Testis (tissue), 3 donors: Measurements from ENCODE around the gene C4A. TPM values are rescaled to one million over a fixed set of nuclear protein-coding genes. Genes with fewer than 3 reads are reported as not detected.

ENCODE experiments used
- DNase-seq: peaks from one replicate; pipeline ENCODE4 v3.0.0-alpha.2; 2019
- H3K27ac ChIP-seq, 2 donors: fragments of 200-600 bp; sonication (generic); one replicate each; pipeline ENCODE4 v1.5.1; 2019
- H3K27me3 ChIP-seq: fragments of 200-600 bp; sonication (generic); one replicate; pipeline ENCODE4 v1.5.1; 2019
- H3K36me3 ChIP-seq: fragments of 200-600 bp; sonication (generic); one replicate; pipeline ENCODE4 v1.5.1; 2017; ENCODE audit warnings: low read depth; ENCODE audit errors: missing control alignments
- H3K4me1 ChIP-seq: fragments of 200-600 bp; sonication (generic); one replicate; pipeline ENCODE4 v1.5.1; 2019
- H3K4me3 ChIP-seq, 2 donors: fragments of 200-600 bp; sonication (generic); one replicate each; pipeline ENCODE4 v1.5.1; 2017 to 2019
- H3K9me3 ChIP-seq: fragments of 200-600 bp; sonication (generic); one replicate; pipeline ENCODE4 v1.5.1; 2017
- POLR2A ChIP-seq: fragments of 450-650 bp; IDR thresholded peaks from one replicate; pipeline ENCODE4 v1.6.1; 2017; ENCODE audit warnings: antibody characterized with exemption, mild to moderate bottlenecking, moderate library complexity
- WGBS, 2 donors: methylation state at CpG; one replicate each; pipeline ENCODE4 v1.1.5; 2018; 5-methylcytosine and 5-hydroxymethylcytosine counted together
- intact Hi-C: fragments of 100-400 bp; cut with DNase I; formaldehyde crosslinking; loops from one replicate; pipeline ENCODE4 v1.15.1; 2023; ENCODE audit warnings: low total_unique reads
- polyA plus RNA-seq: library from polyadenylated mRNA; stranded (reverse); fragments of 350-450 nt; fragmentation: Illumina TruSeq; extraction: RNeasy Lipid Tissue Mini Kit (QIAGEN cat#74804); gene quantifications from one replicate; pipeline ENCODE4 v1.2.3, GENCODE V29; 2014; ENCODE audit warnings: low read depth, low replicate concordance; ENCODE audit not compliant: insufficient read depth
- total RNA-seq, 2 donors: library from RNA; depleted of rRNA; stranded (reverse); fragments of >200 nt; gene quantifications; one replicate each; pipeline ENCODE4 v1.2.3, GENCODE V29; 2016
- TF ChIP-seq, protein P1 (sequence below), 3 experiments: fragments of 450-650 bp in 2 of 3; fragments of 200-600 bp in 1 of 3; sonication (generic) in 1 of 3; IDR thresholded peaks; one replicate each; pipeline ENCODE4 v1.5.1; 2016 to 2019; ENCODE audit warnings: antibody characterized with exemption in 3 of 3, mild to moderate bottlenecking in 2 of 3, moderate library complexity in 1 of 3

Gene C4A
- total and polyA plus RNA-seq, 3 donors from 2014 or later = 24.6 to 123 (median 114) TPM

DNA sequence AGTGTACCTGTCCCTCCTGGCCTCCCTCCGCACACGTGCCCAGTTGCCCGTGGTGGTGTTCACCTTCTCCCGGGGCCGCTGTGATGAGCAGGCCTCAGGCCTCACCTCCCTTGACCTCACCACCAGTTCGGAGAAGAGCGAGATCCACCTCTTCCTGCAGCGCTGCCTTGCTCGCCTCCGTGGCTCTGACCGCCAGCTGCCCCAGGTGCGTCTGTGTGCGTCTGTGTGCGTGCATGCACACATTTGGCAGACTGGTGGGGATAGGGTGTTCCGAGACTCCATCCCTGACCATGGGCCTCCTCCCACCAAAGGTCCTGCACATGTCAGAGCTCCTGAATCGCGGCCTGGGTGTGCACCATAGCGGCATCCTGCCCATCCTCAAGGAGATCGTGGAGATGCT lies 17.9 kb upstream of the C4A start:
- intact Hi-C loops = no loop called here
- Histone ChIP-seq H3K4me3 (no peak overlapping the region), H3K9me3 (no peaks in the 10 kb centered on the region), H3K27me3 (no peaks in the 10 kb centered on the region), H3K36me3 (no peaks in the 10 kb centered on the region), H3K4me1 (peaks cover 2% of the 10 kb centered on the region), H3K27ac (no peak overlapping the region)
- 96 to 97% methylated on average over 13 to 16 of the region's 19 CpGs for WGBS, 2 donors
- TF ChIP-seq POLR2A = no peak
- TF ChIP-seq, protein P1, sequence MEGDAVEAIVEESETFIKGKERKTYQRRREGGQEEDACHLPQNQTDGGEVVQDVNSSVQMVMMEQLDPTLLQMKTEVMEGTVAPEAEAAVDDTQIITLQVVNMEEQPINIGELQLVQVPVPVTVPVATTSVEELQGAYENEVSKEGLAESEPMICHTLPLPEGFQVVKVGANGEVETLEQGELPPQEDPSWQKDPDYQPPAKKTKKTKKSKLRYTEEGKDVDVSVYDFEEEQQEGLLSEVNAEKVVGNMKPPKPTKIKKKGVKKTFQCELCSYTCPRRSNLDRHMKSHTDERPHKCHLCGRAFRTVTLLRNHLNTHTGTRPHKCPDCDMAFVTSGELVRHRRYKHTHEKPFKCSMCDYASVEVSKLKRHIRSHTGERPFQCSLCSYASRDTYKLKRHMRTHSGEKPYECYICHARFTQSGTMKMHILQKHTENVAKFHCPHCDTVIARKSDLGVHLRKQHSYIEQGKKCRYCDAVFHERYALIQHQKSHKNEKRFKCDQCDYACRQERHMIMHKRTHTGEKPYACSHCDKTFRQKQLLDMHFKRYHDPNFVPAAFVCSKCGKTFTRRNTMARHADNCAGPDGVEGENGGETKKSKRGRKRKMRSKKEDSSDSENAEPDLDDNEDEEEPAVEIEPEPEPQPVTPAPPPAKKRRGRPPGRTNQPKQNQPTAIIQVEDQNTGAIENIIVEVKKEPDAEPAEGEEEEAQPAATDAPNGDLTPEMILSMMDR (IDR thresholded peaks at IDR 0.05) = no peak
- DNase-seq = no peak

DNA sequence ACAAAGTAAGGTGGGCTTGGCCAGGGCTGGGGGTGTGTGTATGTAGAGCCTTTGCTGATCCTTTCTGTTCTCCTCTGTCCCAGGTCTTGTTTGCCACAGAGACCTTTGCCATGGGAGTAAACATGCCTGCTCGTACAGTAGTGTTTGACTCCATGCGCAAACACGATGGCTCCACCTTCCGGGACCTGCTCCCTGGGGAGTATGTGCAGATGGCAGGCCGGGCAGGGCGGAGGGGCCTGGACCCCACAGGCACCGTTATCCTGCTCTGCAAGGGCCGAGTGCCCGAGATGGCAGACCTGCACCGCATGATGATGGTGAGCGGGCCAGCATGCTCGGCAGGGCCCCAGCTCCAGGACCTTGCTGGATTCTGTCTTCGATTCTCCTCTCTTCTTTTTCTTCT lies 16.2 kb upstream of the C4A start:
- 76 to 92% methylated on average over 12 to 13 of the region's 13 CpGs for WGBS, 2 donors
- intact Hi-C loops = no loop called here
- Histone ChIP-seq H3K9me3 (no peaks in the 10 kb centered on the region), H3K27me3 (no peaks in the 10 kb centered on the region), H3K27ac (no peak overlapping the region), H3K4me3 (no peak overlapping the region), H3K36me3 (no peaks in the 10 kb centered on the region), H3K4me1 (no peaks in the 10 kb centered on the region)
- no peak for DNase-seq
- TF ChIP-seq POLR2A = no peak
- TF ChIP-seq, protein P1 (IDR thresholded peaks at IDR 0.05) = no peak

DNA sequence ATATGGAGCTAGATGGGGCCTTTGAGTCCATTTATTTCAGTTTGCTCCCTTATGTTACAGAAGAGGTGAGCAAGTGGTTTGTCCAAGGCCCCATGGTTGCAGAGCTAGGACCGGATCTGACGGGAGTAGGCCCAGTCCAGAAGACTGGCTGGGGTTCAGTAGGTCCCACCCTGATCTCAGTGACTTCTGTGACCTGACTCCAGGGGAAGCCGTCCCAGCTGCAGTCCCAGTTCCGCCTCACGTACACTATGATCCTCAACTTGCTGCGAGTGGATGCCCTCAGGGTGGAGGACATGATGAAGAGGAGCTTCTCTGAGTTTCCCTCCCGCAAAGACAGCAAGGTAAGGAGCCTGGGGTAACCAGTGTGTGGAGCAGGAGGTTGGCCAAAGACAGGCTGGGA lies 15.4 kb upstream of the C4A start:
- intact Hi-C loops = no loop called here
- WGBS, 2 donors = 88 to 91% methylated on average over 4 to 7 of the region's 7 CpGs
- no peak for TF ChIP-seq POLR2A
- DNase-seq = no peak
- Histone ChIP-seq H3K4me3 (no peak overlapping the region), H3K27ac (no peak overlapping the region), H3K36me3 (no peaks in the 10 kb centered on the region), H3K27me3 (no peaks in the 10 kb centered on the region), H3K4me1 (peaks cover 8% of the 10 kb centered on the region), H3K9me3 (no peaks in the 10 kb centered on the region)

DNA sequence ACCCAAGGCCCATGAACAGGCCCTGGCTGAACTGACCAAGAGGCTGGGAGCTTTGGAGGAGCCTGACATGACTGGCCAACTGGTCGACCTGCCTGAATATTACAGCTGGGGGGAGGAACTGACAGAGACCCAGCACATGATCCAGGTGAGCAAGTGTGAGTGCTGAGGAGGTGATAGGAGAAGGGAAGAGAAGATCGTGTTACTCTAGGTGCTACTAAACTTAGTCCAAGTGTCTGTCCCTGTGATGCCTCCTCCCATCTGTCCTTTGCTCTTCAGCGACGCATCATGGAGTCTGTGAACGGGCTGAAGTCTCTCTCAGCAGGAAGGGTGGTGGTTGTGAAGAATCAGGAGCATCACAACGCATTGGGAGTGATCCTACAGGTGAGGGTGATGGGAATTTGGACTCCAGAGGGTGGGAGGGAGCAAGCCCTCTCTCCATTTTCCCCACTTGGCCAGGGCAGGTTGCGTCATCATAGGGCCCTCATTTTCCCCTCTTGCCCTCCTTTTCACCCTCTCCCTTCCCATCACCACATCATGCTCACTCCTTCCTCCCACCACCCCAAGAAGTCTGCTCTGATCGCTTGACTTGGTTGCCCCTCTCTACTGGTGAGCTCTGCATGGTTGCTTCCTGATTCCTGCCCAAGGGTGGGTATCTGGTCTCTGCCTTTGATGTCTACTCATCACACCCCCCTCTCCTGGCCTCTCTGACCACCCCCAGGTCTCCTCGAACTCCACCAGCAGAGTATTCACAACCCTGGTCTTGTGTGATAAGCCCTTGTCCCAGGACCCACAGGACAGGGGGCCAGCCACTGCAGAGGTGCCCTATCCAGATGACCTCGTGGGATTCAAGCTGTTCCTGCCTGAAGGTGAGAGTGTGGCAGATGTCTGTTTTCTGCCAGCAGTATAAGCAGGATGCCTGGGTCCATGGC lies 14.6 kb upstream of the C4A start:
- H3K9me3 ChIP-seq = no peaks in the 10 kb centered on the region
- intact Hi-C loops = no loop called here
- peaks cover 10% of the 10 kb centered on the region for H3K4me1 ChIP-seq
- 86 to 88% methylated on average over 10 of the region's 10 CpGs for WGBS, 2 donors
- H3K4me3 ChIP-seq = no peak overlapping the region
- no peak for DNase-seq
- H3K36me3 ChIP-seq = no peaks in the 10 kb centered on the region
- TF ChIP-seq, protein P1 (IDR thresholded peaks at IDR 0.05) = no peak
- no peak for TF ChIP-seq POLR2A
- no peak overlapping the region for H3K27ac ChIP-seq
- no peaks in the 10 kb centered on the region for H3K27me3 ChIP-seq

DNA sequence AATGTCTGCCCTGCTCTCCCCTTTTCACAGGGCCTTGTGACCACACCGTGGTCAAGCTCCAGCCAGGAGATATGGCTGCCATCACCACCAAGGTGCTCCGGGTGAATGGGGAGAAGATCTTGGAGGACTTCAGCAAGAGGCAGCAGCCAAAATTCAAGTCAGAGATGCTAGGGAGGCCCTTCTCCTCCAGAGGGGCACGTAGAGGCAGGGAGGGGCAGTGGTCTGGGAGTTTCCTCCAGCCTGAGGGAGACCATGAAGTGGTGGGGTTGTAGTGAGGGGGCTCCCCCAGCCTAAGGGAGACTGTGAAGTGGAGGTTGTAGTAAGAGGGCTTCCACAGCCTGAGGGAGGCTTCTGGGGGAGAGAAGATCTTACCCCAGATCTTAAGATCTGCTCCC lies 13.9 kb upstream of the C4A start:
- no peaks in the 10 kb centered on the region for H3K9me3 ChIP-seq
- no peak for DNase-seq
- H3K4me1 ChIP-seq = peaks cover 13% of the 10 kb centered on the region
- no peak overlapping the region for H3K4me3 ChIP-seq
- intact Hi-C loops = no loop called here
- H3K27ac ChIP-seq = no peak overlapping the region
- no peaks in the 10 kb centered on the region for H3K27me3 ChIP-seq
- WGBS, 2 donors = 85 to 92% methylated on average over 2 to 3 of the region's 3 CpGs
- TF ChIP-seq POLR2A = no peak
- TF ChIP-seq, protein P1 (IDR thresholded peaks at IDR 0.05) = no peak
- no peaks in the 10 kb centered on the region for H3K36me3 ChIP-seq
